Heart right ventricle (tissue), 16 donors: ENCODE results near the gene ARHGAP6. TPM values are rescaled to one million over a fixed set of nuclear protein-coding genes. Genes with fewer than 3 reads are reported as not detected.

Experiments used
- ATAC-seq, 8 donors: fragments of 200-7000 bp; cut with Tn5 transposase; one replicate each; pipeline ENCODE4 v1.9.1; 2020; ENCODE audit warnings: mild to moderate bottlenecking in 8 of 8, moderate library complexity in 8 of 8, moderate number of reproducible peaks in 1 of 8
- DNase-seq, 2 donors: peaks; one replicate each; pipeline ENCODE4 v3.0.0-alpha.2; 2020
- H3K27ac ChIP-seq, 10 donors: fragments of 200-600 bp; sonication (generic) in 2 of 10; one replicate each; pipeline versions ENCODE4 v1.5.0 to v1.8.0; 2020 to 2022; ENCODE audit warnings: mild to moderate bottlenecking in 3 of 10
- H3K27me3 ChIP-seq, 7 donors: fragments of 200-600 bp; one replicate each; pipeline ENCODE4 v1.8.0; 2021 to 2022; ENCODE audit warnings: mild to moderate bottlenecking in 2 of 7
- H3K36me3 ChIP-seq, 9 donors: fragments of 200-600 bp; sonication (generic) in 1 of 9; one replicate each; pipeline versions ENCODE4 v1.5.0 to v1.8.0; 2020 to 2022; ENCODE audit warnings: mild to moderate bottlenecking in 2 of 9
- H3K4me1 ChIP-seq, 9 donors: fragments of 200-600 bp; sonication (generic) in 1 of 9; one replicate each; pipeline versions ENCODE4 v1.5.0 to v1.8.0; 2020 to 2022; ENCODE audit warnings: mild to moderate bottlenecking in 4 of 9
- H3K4me3 ChIP-seq, 10 donors: fragments of 200-600 bp; sonication (generic) in 2 of 10; one replicate each; pipeline versions ENCODE4 v1.5.0 to v1.8.0; 2020 to 2022; ENCODE audit warnings: mild to moderate bottlenecking in 7 of 10, moderate library complexity in 2 of 10
- H3K9me3 ChIP-seq, 11 donors: fragments of 200-600 bp in 10 of 11; sonication (generic) in 2 of 11; one replicate each; pipeline versions ENCODE4 v1.5.0 to v1.8.0; 2013 to 2022; ENCODE audit warnings: mild to moderate bottlenecking in 2 of 11, control low read depth in 1 of 11, moderate library complexity in 1 of 11
- WGBS, 2 donors: extraction: QIAGEN DNeasy Blood & Tissue Kit; methylation state at CpG; one replicate each; pipeline ENCODE4 v1.1.7; 2013; ENCODE audit warnings: inconsistent platforms in 1 of 2; 5-methylcytosine and 5-hydroxymethylcytosine counted together
- intact Hi-C, 10 donors: fragments of 100-400 bp; cut with DNase I; formaldehyde crosslinking; loops; one replicate each; pipeline versions ENCODE4 v1.11.1 to v1.14.2; 2022
- polyA plus RNA-seq, 2 donors: library from polyadenylated mRNA; stranded (reverse); fragments of 200-250 nt; gene quantifications; one replicate each; pipeline ENCODE4 v1.2.3, GENCODE V29; 2013
- total RNA-seq, 10 donors: library from RNA; stranded (reverse); fragmentation: NEBNext Ultra II Directional in 3 of 10; extraction: Animal tissue kit (Norgen Biotek cat#: 25700) in 3 of 10; gene quantifications; one replicate each; pipeline versions ENCODE4 v1.2.1 to v1.2.4, GENCODE V29; 2021 to 2023
- TF ChIP-seq, protein P1 (sequence below), 9 donors: fragments of 200-600 bp; sonication (generic) in 2 of 9; IDR thresholded peaks; one replicate each; pipeline versions ENCODE4 v1.5.0 to v1.8.0; 2021 to 2022; ENCODE audit warnings: antibody characterized with exemption in 9 of 9, mild to moderate bottlenecking in 5 of 9, moderate library complexity in 1 of 9
- donor health status: Arrhythmogenic right ventricular cardiomyopathy.
- donor health status: ischemic (EF 13 %, LVEDD 7.1; RV severe dilation, severe dysfunction).
- donor health status: healthy with polysubstance abuse.
- donor health status: DM: no; HTN: yes; CAD: no.
- donor health status: DM: no; HTN: no; CAD: no.
- donor health status: ischemic (EF 25% LVEDD 6.9; RV normal size, moderate dysfunction).
- donor health status: ischemic (EF 25% LVEDD 5.7; RV mildly dilated, moderate dysfunction).
- donor health status: healthy.
- donor health status: DM: yes; HTN: yes; CAD: no.
- donor health status: Ischemic cardiomyopathy.
- donor health status: ischemic (EF 35%, LVEDD 5.7; RV mildly dilated, moderate dysfunction).
- donor health status: nonischemic (EF 11% LVEDD 7.7; RV severe dilation, severe dysfunction).
- donor health status: DM: yes; HTN: yes; CAD: no.
- donor health status: PGD.
- donor health status: ischemic (EF 29% LVEDD 5.4; RV normal size, mild dysfunction).
- donor health status: nonischemic (EF 23%, LVEDD 6.1; RV moderate dilation, normal function).

The ARHGAP6 gene
- total and polyA plus RNA-seq, 12 donors: 1.6 to 6.0 (median 2.6) TPM

GRCh38 chrX:11337292-11338009 is 328.3 kb downstream of the ARHGAP6 start:
- ATAC-seq (no peak), DNase-seq (no peak)
- intact Hi-C loops: no loop called here
- no peaks in the 10 kb centered on the region for H3K27me3 ChIP-seq
- H3K4me1 ChIP-seq: peaks cover 0 to 14% (median 0%) of the 10 kb centered on the region in 9 donors
- no peak overlapping the region for H3K27ac ChIP-seq
- WGBS, 2 donors: 86 to 96% methylated on average over 1 of the region's 1 CpG
- no peaks in the 10 kb centered on the region for H3K9me3 ChIP-seq
- H3K4me3 ChIP-seq: no peak overlapping the region
- TF ChIP-seq, protein P1, sequence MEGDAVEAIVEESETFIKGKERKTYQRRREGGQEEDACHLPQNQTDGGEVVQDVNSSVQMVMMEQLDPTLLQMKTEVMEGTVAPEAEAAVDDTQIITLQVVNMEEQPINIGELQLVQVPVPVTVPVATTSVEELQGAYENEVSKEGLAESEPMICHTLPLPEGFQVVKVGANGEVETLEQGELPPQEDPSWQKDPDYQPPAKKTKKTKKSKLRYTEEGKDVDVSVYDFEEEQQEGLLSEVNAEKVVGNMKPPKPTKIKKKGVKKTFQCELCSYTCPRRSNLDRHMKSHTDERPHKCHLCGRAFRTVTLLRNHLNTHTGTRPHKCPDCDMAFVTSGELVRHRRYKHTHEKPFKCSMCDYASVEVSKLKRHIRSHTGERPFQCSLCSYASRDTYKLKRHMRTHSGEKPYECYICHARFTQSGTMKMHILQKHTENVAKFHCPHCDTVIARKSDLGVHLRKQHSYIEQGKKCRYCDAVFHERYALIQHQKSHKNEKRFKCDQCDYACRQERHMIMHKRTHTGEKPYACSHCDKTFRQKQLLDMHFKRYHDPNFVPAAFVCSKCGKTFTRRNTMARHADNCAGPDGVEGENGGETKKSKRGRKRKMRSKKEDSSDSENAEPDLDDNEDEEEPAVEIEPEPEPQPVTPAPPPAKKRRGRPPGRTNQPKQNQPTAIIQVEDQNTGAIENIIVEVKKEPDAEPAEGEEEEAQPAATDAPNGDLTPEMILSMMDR (IDR thresholded peaks at IDR 0.05): no peak
- no peaks in the 10 kb centered on the region for H3K36me3 ChIP-seq

- Histone ChIP-seq H3K4me1 (peaks cover 0 to 2% (median 0%) of the 10 kb centered on the region in 9 donors), H3K36me3 (no peaks in the 10 kb centered on the region), H3K27me3 (no peaks in the 10 kb centered on the region), H3K9me3 (no peaks in the 10 kb centered on the region), H3K27ac (no peak overlapping the region), H3K4me3 (no peak overlapping the region)
- DNase-seq (no peak), ATAC-seq (no peak)
- TF ChIP-seq, protein P1 (IDR thresholded peaks at IDR 0.05): no peak
- 62 to 70% methylated on average over 2 of the region's 2 CpGs for WGBS, 2 donors
- intact Hi-C loops: no loop called here
These were observed 329.5 kb downstream of the ARHGAP6 start for GRCh38 chrX:11336201-11336600.

DNA sequence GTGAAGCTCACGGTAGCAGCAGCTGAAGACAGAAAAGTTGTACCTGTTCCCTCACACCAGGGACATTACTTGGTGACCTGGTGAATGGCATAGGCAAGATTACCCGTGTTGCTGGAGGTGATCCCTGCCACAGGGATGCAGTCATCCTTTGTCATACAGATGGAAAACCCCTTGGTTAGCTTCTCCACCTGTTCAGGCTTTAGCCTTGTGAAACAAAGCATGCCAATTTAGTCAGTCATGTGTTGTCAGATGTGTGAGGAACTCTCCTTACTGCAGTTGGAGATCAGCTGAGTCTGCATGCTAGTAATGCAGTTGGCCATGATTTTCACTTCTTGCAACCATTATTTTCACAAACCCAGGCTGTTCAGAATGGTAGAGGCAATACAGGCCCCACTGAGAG is 331.6 kb downstream of the ARHGAP6 start:
- Histone ChIP-seq H3K9me3 (no peaks in the 10 kb centered on the region), H3K4me3 (no peak overlapping the region), H3K36me3 (no peaks in the 10 kb centered on the region), H3K27ac (no peak overlapping the region), H3K27me3 (no peaks in the 10 kb centered on the region), H3K4me1 (no peaks in the 10 kb centered on the region)
- DNase-seq (no peak), ATAC-seq (no peak)
- WGBS, 2 donors: 92 to 98% methylated on average over 2 of the region's 2 CpGs
- intact Hi-C loops: loop anchor here in 1 of 10 donors (1.0 kb wide), 1 partner anchor 16 kb away; no protein-coding TSS in a partner anchor
- TF ChIP-seq, protein P1 (IDR thresholded peaks at IDR 0.05): no peak

DNA sequence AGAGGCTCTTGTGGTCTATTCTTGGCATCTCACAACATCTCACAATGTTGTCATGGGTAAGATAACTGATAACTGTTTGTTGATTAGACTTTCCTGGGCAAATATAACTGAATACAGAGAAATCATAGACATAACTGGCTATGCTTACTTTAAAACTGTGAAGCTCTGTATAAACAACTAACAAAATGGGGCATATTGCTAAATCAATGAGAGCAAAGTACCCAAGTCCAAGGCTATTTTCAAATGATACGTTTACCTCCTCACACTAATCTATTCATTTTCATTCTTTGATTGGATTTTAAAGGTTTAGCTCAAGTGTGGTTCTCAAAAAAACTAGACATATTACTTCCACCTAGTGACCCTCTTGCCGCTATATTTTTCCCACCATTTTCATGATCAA is 333.9 kb downstream of the ARHGAP6 start:
- Histone ChIP-seq H3K4me3 (no peak overlapping the region), H3K36me3 (no peaks in the 10 kb centered on the region), H3K27me3 (no peaks in the 10 kb centered on the region), H3K9me3 (no peaks in the 10 kb centered on the region), H3K27ac (no peak overlapping the region), H3K4me1 (no peaks in the 10 kb centered on the region)
- DNase-seq (no peak), ATAC-seq (no peak)
- WGBS, 2 donors: 97 to 98% methylated on average over 2 of the region's 2 CpGs
- TF ChIP-seq, protein P1 (IDR thresholded peaks at IDR 0.05): no peak
- intact Hi-C loops: no loop called here
